Motor neuron (in vitro differentiated cells): ENCODE results near the gene CFAP45. TPM values are rescaled to one million over a fixed set of nuclear protein-coding genes. Genes with fewer than 3 reads are reported as not detected.
"Not testable (repeated sequence)": the region's sequence is repeated elsewhere in the genome, so short reads cannot be mapped to it uniquely, and the experiment has no call there.

Experiments used
- ATAC-seq, 8 experiments: fragments of 200-7000 bp; cut with Tn5 transposase; replicated peaks in 6 of 8; 2 replicates each; pipeline ENCODE4 v1.8.0; 2021; ENCODE audit warnings: mild to moderate bottlenecking in 8 of 8, moderate library complexity in 8 of 8
- H3K27ac ChIP-seq, 2 donors: fragments of 250-450 bp; sonication (Bioruptor Pico); 2 replicates each; pipeline ENCODE4 v1.9.0; 2021; ENCODE audit warnings: antibody characterized with exemption in 2 of 2, mild to moderate bottlenecking in 2 of 2, moderate library complexity in 1 of 2
- H3K4me1 ChIP-seq, 2 donors: fragments of 250-450 bp; sonication (Bioruptor Pico); replicated peaks in 1 of 2; 2 replicates each; pipeline ENCODE4 v1.6.1; 2021; ENCODE audit warnings: antibody characterized with exemption in 2 of 2, mild to moderate bottlenecking in 2 of 2, moderate library complexity in 1 of 2
- H3K4me3 ChIP-seq, 5 donors: fragments of 250-450 bp; sonication (Bioruptor Pico); 2 replicates each; pipeline ENCODE4 v1.9.0; 2021; ENCODE audit warnings: antibody characterized with exemption in 5 of 5, mild to moderate bottlenecking in 5 of 5, moderate library complexity in 4 of 5
- WGBS, 10 experiments: fragments of 450-650 bp; shearing (Covaris generic); methylation state at CpG; one replicate each; pipeline ENCODE4 v1.0.0; 2022; 5-methylcytosine and 5-hydroxymethylcytosine counted together
- in situ Hi-C, 9 experiments: fragments of 400-800 bp; cut with MboI; loops; one replicate each; pipeline ENCODE4 v1.15.0; 2021; ENCODE audit warnings: low sequenced_read_pairs in 9 of 9, low pct_unique_long_range_greater_than_20kb in 2 of 9; ENCODE audit not compliant: unreplicated experiment in 9 of 9
- total RNA-seq, 8 experiments: library from RNA; unstranded; fragments of 300-600 nt; gene quantifications; 2 replicates each; pipeline versions ENCODE4 v1.2.3 to v1.2.4, GENCODE V29; 2022

CFAP45 gene
- total RNA-seq, 8 experiments from 2014 or later, result 0.50 to 30.7 (median 1.2) TPM

DNA sequence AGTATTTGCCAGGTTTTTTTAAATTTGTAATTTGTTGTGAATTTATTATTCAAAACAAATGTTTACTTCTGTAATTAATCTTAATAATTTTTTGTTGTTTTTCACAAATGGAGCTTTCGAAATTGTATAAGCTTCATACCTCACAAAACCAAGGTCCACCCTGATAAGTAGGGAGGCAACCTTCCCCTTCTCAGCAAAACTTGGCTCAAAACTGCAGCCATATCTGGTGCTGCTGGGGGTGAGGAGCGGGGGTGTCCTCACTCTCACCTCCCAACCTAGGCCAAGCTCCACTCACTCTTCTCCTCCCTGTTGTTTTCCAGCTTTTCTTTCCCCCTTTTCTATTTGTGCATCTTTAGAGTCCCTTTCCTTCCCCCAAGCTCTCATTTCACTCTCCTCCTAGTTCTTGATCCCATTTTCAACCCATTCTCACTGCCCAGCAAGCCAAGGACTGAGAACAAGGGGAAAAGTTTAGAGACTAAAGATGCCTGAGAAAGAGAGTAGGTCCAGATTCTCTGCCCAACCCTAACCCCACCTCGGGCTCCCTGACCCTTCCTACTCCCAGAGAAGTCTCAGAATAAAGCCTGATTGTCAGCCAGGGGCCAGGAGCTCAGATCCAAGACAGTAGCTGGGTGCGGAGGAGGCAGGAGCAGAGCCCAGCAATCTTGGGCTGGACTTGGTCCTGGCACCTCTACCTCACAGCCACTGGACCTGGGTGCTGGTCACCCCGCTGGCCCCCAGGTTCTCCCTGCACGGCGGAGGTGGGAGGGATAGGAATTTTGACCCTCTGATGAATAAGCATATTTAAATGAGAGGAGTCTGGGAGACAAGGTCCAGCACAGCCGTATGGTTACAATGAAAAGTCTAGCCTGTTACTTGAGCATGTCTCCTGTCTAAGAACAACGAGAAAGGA lies 8.3 kb upstream of the CFAP45 start:
- ATAC-seq, result no peak
- H3K4me1 ChIP-seq, result peaks cover 4 to 12% of the 10 kb centered on the region in 2 donors
- in situ Hi-C loops, result no loop called here
- H3K27ac ChIP-seq, result no peak overlapping the region
- WGBS, 10 experiments, result 29 to 100% (median 73%) methylated on average over 1 to 9 of the region's 9 CpGs
- no peak overlapping the region for H3K4me3 ChIP-seq

DNA sequence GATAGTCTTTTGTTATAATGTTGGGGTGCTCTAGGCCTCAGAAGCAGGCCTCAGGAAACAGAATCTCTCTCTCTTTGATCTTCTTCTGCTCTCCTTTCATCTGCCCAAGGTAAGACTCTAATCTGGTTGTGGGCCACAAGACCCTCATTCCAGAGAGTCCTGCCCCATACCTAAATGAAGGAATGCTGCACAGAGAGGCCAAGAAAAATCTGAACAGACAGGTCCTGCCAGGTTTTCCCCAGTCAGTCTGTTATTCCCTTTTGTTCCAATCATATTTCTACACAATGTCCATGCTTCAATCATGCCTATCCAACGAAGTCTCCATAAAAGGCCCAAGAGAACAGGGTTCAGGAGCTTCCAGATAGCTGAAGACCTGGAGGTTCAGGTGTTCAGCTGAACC lies 7.0 kb upstream of the CFAP45 start:
- no peak for ATAC-seq
- 40 to 80% (median 60%) methylated on average over 1 of the region's 1 CpG; no CpG with 5 or more reads in 7 of the 10 experiments for WGBS, 10 experiments
- peaks cover 4 to 12% of the 10 kb centered on the region in 2 donors for H3K4me1 ChIP-seq
- in situ Hi-C loops, result no loop called here
- H3K27ac ChIP-seq, result no peak overlapping the region
- no peak overlapping the region for H3K4me3 ChIP-seq

GRCh38 chr1:159904036-159904435 lies 4.1 kb upstream of the CFAP45 start:
- H3K27ac ChIP-seq, ATAC-seq, in situ Hi-C loops, H3K4me1 ChIP-seq, H3K4me3 ChIP-seq: not testable (repeated sequence)
- 0 to 100% (median 82%) methylated on average over 1 to 3 of the region's 3 CpGs; no CpG with 5 or more reads in 3 of the 10 experiments for WGBS, 10 experiments

GRCh38 chr1:159902541-159902940 lies 2.6 kb upstream of the CFAP45 start:
- 65 to 100% (median 90%) methylated on average over 3 of the region's 3 CpGs; no CpG with 5 or more reads in 4 of the 10 experiments for WGBS, 10 experiments
- in situ Hi-C loops, result no loop called here
- ATAC-seq, result no peak

GRCh38 chr1:159900755-159901360 lies 893 bp upstream of the CFAP45 start:
- 78 to 100% (median 89%) methylated on average over 1 to 2 of the region's 2 CpGs; no CpG with 5 or more reads in 6 of the 10 experiments for WGBS, 10 experiments
- no peak overlapping the region for H3K4me3 ChIP-seq
- in situ Hi-C loops, result no loop called here
- peaks cover 3 to 9% of the 10 kb centered on the region in 2 donors for H3K4me1 ChIP-seq
- H3K27ac ChIP-seq, result no peak overlapping the region
- ATAC-seq, result no peak

More at GRCh38 chr1:159902541-159902940, 2.6 kb upstream of the CFAP45 start:
- peaks cover 3 to 9% of the 10 kb centered on the region in 2 donors for H3K4me1 ChIP-seq
- H3K4me3 ChIP-seq, result no peak overlapping the region
- no peak overlapping the region for H3K27ac ChIP-seq

- not testable (repeated sequence) for ATAC-seq, H3K4me1 ChIP-seq, H3K27ac ChIP-seq
- in situ Hi-C loops, result loop anchor here in 4 of 9 experiments (10.0 to 25.0 kb wide), 3 partner anchors 95 to 112 kb away; partner anchors contain the start of genes DUSP23 (in 2 of the 4) and FCRL6 (in 1 of the 4)
- peak overlapping the region in 2 of 5 donors; percentile 9 to 25 for H3K4me3 ChIP-seq
- no CpG with 5 or more reads among the region's 15 CpGs for WGBS, 10 experiments
These were observed 331 bp downstream of the CFAP45 start for GRCh38 chr1:159899634-159900033.

DNA sequence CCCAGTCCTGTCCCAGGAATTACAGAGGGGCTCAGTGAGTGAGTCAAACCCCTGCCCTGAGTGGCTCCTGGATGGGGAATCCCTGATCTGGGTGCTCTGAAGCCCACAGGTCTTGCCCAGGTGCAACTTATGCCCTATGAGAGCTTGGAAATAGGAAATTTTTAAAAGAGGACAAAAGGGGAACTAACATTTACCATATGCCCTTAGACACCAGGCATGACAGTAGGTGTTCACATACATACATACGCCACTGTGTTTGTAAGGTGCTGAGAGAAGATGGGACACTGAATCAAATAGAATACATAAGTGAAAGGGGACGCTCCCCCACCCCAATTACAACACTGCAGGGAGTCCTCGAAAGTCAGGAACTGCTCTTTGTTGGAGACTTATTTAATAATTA lies 1.4 kb downstream of the CFAP45 start:
- ATAC-seq, result no peak
- in situ Hi-C loops, result loop anchor here in 4 of 9 experiments (10.0 to 25.0 kb wide), 3 partner anchors 94 to 111 kb away; partner anchors contain the start of genes DUSP23 (in 2 of the 4) and FCRL6 (in 1 of the 4)
- WGBS, 10 experiments, result 60 to 94% (median 77%) methylated on average over 1 to 3 of the region's 3 CpGs; no CpG with 5 or more reads in 4 of the 10 experiments
- H3K4me3 ChIP-seq, result no peak overlapping the region
- H3K4me1 ChIP-seq, result peaks cover 3 to 9% of the 10 kb centered on the region in 2 donors
- H3K27ac ChIP-seq, result no peak overlapping the region

- peaks cover 3 to 9% of the 10 kb centered on the region in 2 donors for H3K4me1 ChIP-seq
- in situ Hi-C loops, result loop anchor here in 4 of 9 experiments (10.0 to 25.0 kb wide), 3 partner anchors 93 to 111 kb away; partner anchors contain the start of genes DUSP23 (in 2 of the 4) and FCRL6 (in 1 of the 4)
- 71 to 100% (median 83%) methylated on average over 1 to 3 of the region's 3 CpGs; no CpG with 5 or more reads in 2 of the 10 experiments for WGBS, 10 experiments
- no peak for ATAC-seq
- no peak overlapping the region for H3K27ac ChIP-seq
- H3K4me3 ChIP-seq, result no peak overlapping the region
These were observed 2.0 kb downstream of the CFAP45 start for GRCh38 chr1:159897962-159898361.

DNA sequence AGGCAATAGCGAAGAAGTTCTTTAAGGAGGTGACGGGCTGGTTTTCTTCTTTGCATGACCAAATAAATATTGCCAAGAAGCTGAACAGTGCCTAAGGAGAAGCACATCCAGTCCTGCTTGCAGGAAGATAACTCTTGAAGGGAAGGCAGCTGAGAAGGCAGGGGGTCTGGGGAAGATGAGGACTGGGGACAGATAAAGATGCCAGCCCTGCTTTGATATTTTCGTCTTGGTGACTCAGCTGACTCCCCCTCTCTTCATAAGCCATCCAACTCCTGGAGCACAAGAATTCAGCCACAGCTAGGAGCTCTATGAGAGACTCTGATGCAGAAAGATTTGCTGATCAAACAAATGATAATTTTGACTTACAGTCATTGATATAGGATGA lies 3.4 kb downstream of the CFAP45 start:
- 50 to 100% (median 85%) methylated on average over 1 to 3 of the region's 3 CpGs; no CpG with 5 or more reads in 2 of the 10 experiments for WGBS, 10 experiments
- ATAC-seq, result peak in 1 of 8 experiments; percentile 29
- no peak overlapping the region for H3K4me3 ChIP-seq
- in situ Hi-C loops, result loop anchor here in 4 of 9 experiments (10.0 to 25.0 kb wide), 3 partner anchors 92 to 109 kb away; partner anchors contain the start of genes DUSP23 (in 2 of the 4) and FCRL6 (in 1 of the 4)
- H3K27ac ChIP-seq, result no peak overlapping the region
- H3K4me1 ChIP-seq, result peaks cover 3 to 9% of the 10 kb centered on the region in 2 donors

- in situ Hi-C loops, result loop anchor here in 4 of 9 experiments (10.0 to 25.0 kb wide), 3 partner anchors 91 to 109 kb away; partner anchors contain the start of genes DUSP23 (in 2 of the 4) and FCRL6 (in 1 of the 4)
- Histone ChIP-seq H3K27ac (no peak overlapping the region), H3K4me3 (no peak overlapping the region), H3K4me1 (peaks cover 3 to 9% of the 10 kb centered on the region in 2 donors)
- ATAC-seq, result no peak
- 58 to 100% (median 85%) methylated on average over 1 to 6 of the region's 6 CpGs; no CpG with 5 or more reads in 1 of the 10 experiments for WGBS, 10 experiments
These were observed 4.0 kb downstream of the CFAP45 start for GRCh38 chr1:159895836-159896545.

GRCh38 chr1:159895286-159895685 lies 4.7 kb downstream of the CFAP45 start:
- in situ Hi-C loops, result loop anchor here in 4 of 9 experiments (10.0 to 25.0 kb wide), 3 partner anchors 90 to 108 kb away; partner anchors contain the start of genes DUSP23 (in 2 of the 4) and FCRL6 (in 1 of the 4)
- Histone ChIP-seq H3K4me3 (no peak overlapping the region), H3K4me1 (peaks cover 3 to 6% of the 10 kb centered on the region in 2 donors), H3K27ac (no peak overlapping the region)
- 27 to 82% (median 74%) methylated on average over 1 to 2 of the region's 3 CpGs; no CpG with 5 or more reads in 4 of the 10 experiments for WGBS, 10 experiments
- no peak for ATAC-seq

DNA sequence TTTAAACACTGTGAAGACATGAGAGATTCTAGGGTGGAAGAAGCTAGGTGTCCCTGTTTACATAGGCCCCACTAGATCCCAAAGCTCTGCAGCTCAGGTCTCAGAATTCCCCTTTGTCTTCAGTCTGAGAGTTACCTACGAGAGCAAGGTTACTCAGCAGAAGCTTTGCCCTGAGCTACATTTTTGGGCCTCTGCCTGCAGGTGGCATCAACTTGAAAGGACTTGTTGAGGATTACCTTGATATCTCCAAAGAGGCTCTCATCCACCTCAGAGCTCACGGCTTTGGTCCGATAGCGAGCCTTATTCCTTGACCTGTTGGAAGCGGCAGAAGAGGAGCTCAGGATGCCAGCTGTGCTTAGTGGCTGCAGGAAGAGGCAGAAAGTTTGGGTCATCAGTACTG lies 7.0 kb downstream of the CFAP45 start:
- ATAC-seq, result no peak
- no peak overlapping the region for H3K27ac ChIP-seq
- no peaks in the 10 kb centered on the region for H3K4me1 ChIP-seq
- H3K4me3 ChIP-seq, result no peak overlapping the region
- WGBS, 10 experiments, result 66 to 100% (median 78%) methylated on average over 2 to 5 of the region's 5 CpGs; no CpG with 5 or more reads in 2 of the 10 experiments
- in situ Hi-C loops, result loop anchor here in 4 of 9 experiments (10.0 to 25.0 kb wide), 3 partner anchors 88 to 106 kb away; partner anchors contain the start of genes DUSP23 (in 2 of the 4) and FCRL6 (in 1 of the 4)
